Adrenal gland (tissue), 5 donors: ENCODE data around the gene PRSS16.
A peak's percentile ranks its signal among the peaks of the same experiment; 100 is the strongest.

ENCODE experiments used
- CTCF ChIP-seq, 6 experiments: fragments of 450-650 bp in 4 of 6; fragments of 200-600 bp in 2 of 6; sonication (generic) in 1 of 6; IDR thresholded peaks; 1 replicate in 5 of 6; 2 replicates in 1 of 6; pipeline versions ENCODE4 v1.5.1 to v1.8.0; 2016 to 2021; ENCODE audit warnings: antibody characterized with exemption in 6 of 6, mild to moderate bottlenecking in 2 of 6, moderate library complexity in 1 of 6
- POLR2A ChIP-seq, 2 donors: fragments of 450-650 bp; IDR thresholded peaks; one replicate each; pipeline ENCODE4 v1.6.1; 2017; ENCODE audit warnings: antibody characterized with exemption in 2 of 2, mild to moderate bottlenecking in 2 of 2, moderate library complexity in 1 of 2
- donor health status: DM: no; HTN: no; CAD: no.

DNA sequence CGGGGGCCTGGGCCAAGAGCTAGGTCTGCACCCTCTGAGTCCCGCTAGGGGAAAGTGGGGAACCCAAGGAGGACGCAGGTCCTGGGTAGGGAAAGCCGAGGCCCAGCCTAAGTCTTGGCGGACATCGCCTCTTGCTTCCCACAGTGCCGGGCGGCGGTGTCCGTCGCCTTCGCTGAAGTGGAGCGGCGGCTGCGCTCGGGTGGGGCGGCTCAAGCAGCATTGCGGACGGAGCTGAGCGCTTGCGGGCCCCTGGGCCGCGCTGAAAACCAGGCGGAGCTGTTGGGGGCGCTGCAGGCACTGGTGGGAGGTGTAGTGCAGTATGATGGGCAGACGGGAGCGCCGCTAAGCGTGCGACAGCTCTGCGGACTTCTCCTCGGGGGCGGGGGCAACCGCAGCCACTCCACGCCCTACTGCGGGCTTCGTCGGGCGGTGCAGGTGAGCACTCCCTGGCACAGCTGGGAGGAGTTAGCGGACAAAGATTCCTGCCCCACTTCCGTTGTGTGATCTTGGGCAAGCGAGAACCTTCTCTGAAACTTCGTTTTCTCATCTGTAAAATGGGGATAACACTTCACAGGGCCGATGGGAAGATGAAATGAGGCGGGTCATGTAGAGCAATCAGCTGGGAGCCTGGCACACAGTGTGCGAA, 4.2 kb downstream of the PRSS16 start:
- peak in 2 of 6 experiments; percentile 6 to 12 for TF ChIP-seq CTCF (IDR thresholded peaks at IDR 0.05)
- no peak for TF ChIP-seq POLR2A (IDR thresholded peaks at IDR 0.05)
